ENCODE data around the gene CASZ1.

CASZ1 gene

DNA sequence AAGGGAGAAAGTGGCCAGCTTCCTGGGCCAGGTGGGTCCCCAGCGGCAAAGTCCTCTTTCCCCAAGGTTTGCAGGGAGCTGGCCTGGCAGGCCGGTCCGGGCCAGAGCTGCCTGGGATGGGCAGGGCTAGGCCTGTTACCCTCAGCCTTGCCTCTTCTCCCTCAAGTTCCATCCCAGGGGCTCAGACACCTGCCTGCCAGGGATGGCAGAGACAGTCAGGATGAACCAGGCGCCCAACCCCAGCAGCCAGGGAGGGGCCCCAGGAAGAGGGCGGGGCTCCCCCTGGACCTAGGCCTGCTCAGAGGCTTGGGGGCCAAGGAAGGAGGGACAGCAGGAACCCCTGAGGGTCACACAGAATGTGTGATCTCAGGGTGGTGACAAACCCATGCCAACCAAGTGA lies 120.6 kb downstream of the CASZ1 start:
- no peaks in the 10 kb centered on the region for H3K27me3 ChIP-seq (ENCODE audit: low read length)
- no peaks in the 10 kb centered on the region for H3K9me3 ChIP-seq (ENCODE audit: insufficient read depth, low read length)
- H2AFZ ChIP-seq (ENCODE audit: low read depth, low read length, severe bottlenecking) = no peak overlapping the region
- no peaks in the 10 kb centered on the region for H3K36me3 ChIP-seq (ENCODE audit: low read length)
- no peak overlapping the region for H3K27ac ChIP-seq (ENCODE audit: low read depth, low read length)
- TF ChIP-seq, protein P1, sequence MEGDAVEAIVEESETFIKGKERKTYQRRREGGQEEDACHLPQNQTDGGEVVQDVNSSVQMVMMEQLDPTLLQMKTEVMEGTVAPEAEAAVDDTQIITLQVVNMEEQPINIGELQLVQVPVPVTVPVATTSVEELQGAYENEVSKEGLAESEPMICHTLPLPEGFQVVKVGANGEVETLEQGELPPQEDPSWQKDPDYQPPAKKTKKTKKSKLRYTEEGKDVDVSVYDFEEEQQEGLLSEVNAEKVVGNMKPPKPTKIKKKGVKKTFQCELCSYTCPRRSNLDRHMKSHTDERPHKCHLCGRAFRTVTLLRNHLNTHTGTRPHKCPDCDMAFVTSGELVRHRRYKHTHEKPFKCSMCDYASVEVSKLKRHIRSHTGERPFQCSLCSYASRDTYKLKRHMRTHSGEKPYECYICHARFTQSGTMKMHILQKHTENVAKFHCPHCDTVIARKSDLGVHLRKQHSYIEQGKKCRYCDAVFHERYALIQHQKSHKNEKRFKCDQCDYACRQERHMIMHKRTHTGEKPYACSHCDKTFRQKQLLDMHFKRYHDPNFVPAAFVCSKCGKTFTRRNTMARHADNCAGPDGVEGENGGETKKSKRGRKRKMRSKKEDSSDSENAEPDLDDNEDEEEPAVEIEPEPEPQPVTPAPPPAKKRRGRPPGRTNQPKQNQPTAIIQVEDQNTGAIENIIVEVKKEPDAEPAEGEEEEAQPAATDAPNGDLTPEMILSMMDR (IDR thresholded peaks at IDR 0.05; ENCODE audit: insufficient read depth, low read length, poor library complexity, severe bottlenecking) = no peak
- no peak for TF ChIP-seq EZH2phosphoT487 (conservative IDR thresholded peaks at IDR 0.05; ENCODE audit: low read length)
- no peaks in the 10 kb centered on the region for H3F3A ChIP-seq (ENCODE audit: insufficient read depth)
- H4K20me1 ChIP-seq (ENCODE audit: low read depth, low read length) = no peaks in the 10 kb centered on the region
- no peak overlapping the region for H3K4me2 ChIP-seq (ENCODE audit: low read depth, low read length, poor library complexity, severe bottlenecking)
- H3K9ac ChIP-seq (ENCODE audit: low read length) = no peak overlapping the region
- no peak overlapping the region for H3K4me3 ChIP-seq (ENCODE audit: insufficient read depth, low read length, poor library complexity, severe bottlenecking)
- H3K9me2 ChIP-seq (replicated peaks; ENCODE audit: insufficient read depth, low read length) = no peaks in the 10 kb centered on the region
- no peaks in the 10 kb centered on the region for H3K79me2 ChIP-seq (ENCODE audit: insufficient read depth, low read length)

DNA sequence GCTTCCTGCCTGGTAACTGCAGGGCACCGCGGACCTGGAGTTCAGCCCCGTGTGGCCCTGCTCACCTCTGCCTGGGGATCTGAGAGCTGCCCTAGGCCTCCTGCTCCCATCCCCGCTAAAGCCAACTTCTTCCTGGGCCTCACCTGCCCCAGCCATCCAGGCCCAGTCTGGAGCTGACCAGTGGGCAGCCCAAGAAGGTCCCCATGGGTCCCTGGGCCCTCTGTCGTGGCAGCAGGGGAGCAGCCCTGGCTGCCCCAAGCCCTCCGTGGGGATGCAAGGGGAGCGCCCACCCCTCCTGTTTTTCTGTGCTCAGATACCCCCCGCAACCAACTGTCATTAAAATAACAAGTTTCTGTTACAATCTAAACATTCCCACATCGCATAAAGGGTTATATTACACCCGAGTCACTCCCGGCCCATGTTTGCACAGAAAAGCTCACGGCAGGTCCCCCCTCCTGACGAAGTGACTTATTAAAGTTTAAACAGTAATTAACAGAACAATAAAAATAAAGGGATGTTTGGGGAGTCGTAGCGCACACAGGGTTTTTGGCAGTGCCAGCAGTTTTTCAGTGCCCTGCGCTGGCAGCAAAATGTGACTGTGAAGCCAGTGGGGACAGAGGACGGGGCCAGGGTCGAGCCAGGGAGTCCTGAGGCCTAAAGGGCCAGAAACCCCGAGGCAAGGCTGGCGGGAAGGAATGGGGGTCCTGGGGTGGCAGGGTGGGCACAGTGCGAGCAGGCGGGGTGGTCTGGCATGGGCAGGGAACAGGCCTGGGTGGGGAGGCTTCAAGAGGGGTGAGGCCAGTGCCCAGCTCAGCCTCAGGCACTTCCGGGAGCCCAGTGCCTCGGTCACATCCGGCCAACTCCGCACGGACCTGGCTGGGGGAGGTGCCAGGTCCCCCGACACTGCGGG lies 121.5 kb downstream of the CASZ1 start:
- Histone ChIP-seq H3K36me3 (ENCODE audit: low read length) (no peaks in the 10 kb centered on the region), H3K4me2 (ENCODE audit: low read depth, low read length, poor library complexity, severe bottlenecking) (no peak overlapping the region), H3K9ac (ENCODE audit: low read length) (no peak overlapping the region), H3K79me2 (ENCODE audit: insufficient read depth, low read length) (no peaks in the 10 kb centered on the region), H2AFZ (ENCODE audit: low read depth, low read length, severe bottlenecking) (no peak overlapping the region), H3K9me2 (replicated peaks; ENCODE audit: insufficient read depth, low read length) (no peaks in the 10 kb centered on the region), H3F3A (ENCODE audit: insufficient read depth) (no peaks in the 10 kb centered on the region), H3K4me3 (ENCODE audit: insufficient read depth, low read length, poor library complexity, severe bottlenecking) (no peak overlapping the region), H4K20me1 (ENCODE audit: low read depth, low read length) (no peaks in the 10 kb centered on the region), H3K9me3 (ENCODE audit: insufficient read depth, low read length) (no peaks in the 10 kb centered on the region), H3K27ac (ENCODE audit: low read depth, low read length) (no peak overlapping the region), H3K27me3 (ENCODE audit: low read length) (no peaks in the 10 kb centered on the region)
- TF ChIP-seq, protein P1 (IDR thresholded peaks at IDR 0.05; ENCODE audit: insufficient read depth, low read length, poor library complexity, severe bottlenecking) = no peak
- no peak for TF ChIP-seq EZH2phosphoT487 (conservative IDR thresholded peaks at IDR 0.05; ENCODE audit: low read length)

DNA sequence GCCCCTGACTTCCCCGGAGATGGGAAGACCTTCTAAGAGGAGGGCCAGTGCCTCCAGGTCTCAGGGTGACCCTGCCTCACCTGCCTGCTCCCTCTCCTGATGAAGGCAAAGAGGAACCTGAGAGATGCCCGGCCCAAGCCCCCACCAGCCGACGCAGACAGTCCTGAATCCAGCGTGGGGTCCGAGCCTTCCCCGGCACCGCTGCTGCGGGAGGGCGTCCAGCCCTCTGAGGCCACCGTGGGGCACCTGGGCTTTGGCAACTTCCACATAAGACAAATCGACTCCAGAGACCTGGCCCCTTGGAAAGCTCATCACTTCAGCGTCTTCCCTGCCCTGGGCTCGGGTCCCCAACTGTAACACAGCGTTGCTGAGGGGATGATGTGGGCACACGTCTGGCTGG lies 122.2 kb downstream of the CASZ1 start:
- Histone ChIP-seq H4K20me1 (ENCODE audit: low read depth, low read length) (no peaks in the 10 kb centered on the region), H3F3A (ENCODE audit: insufficient read depth) (no peaks in the 10 kb centered on the region), H3K36me3 (ENCODE audit: low read length) (no peaks in the 10 kb centered on the region), H3K79me2 (ENCODE audit: insufficient read depth, low read length) (no peaks in the 10 kb centered on the region), H3K4me2 (ENCODE audit: low read depth, low read length, poor library complexity, severe bottlenecking) (no peak overlapping the region), H3K4me3 (ENCODE audit: insufficient read depth, low read length, poor library complexity, severe bottlenecking) (no peak overlapping the region), H3K27ac (ENCODE audit: low read depth, low read length) (no peak overlapping the region), H3K9me3 (ENCODE audit: insufficient read depth, low read length) (no peaks in the 10 kb centered on the region), H3K27me3 (ENCODE audit: low read length) (no peaks in the 10 kb centered on the region), H2AFZ (ENCODE audit: low read depth, low read length, severe bottlenecking) (no peak overlapping the region), H3K9me2 (replicated peaks; ENCODE audit: insufficient read depth, low read length) (no peaks in the 10 kb centered on the region), H3K9ac (ENCODE audit: low read length) (no peak overlapping the region)
- no peak for TF ChIP-seq EZH2phosphoT487 (conservative IDR thresholded peaks at IDR 0.05; ENCODE audit: low read length)
- TF ChIP-seq, protein P1 (IDR thresholded peaks at IDR 0.05; ENCODE audit: insufficient read depth, low read length, poor library complexity, severe bottlenecking) = no peak
